MM.1S (cell line): ENCODE measurements around the gene EDEM3.

Experiments used
- EZH2 ChIP-seq: fragments of 300-600 bp; sonication (generic); optimal IDR thresholded peaks from 2 replicates; pipeline ENCODE3; 2017; ENCODE audit warnings: low read depth, mild to moderate bottlenecking, antibody characterized with exemption, low read length, mixed read lengths
- TF ChIP-seq, protein P1 (sequence below): fragments of 300-600 bp; sonication (generic); IDR thresholded peaks from 2 replicates; pipeline ENCODE4 v1.5.1; 2016; ENCODE audit warnings: antibody characterized with exemption, low read length, mixed read lengths

DNA sequence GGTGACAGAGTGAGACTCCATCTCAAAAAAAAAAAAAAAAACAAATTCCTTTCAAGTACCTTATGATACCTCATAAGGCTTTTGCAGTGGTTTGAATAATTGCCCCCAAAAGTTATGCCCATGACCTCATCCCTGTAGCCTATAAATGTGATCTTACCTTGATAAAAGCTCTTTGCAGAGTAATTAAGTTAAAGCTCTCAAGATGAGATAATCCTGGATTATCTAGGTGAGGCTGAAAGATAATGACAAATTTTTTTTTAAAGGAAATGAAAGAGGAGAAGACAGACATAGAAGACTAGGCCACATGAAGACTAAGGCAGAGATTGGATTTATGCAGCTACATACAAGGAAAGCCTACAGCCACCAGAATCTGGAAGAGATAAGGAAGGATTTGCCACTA is 20.7 kb upstream of the EDEM3 start:
- TF ChIP-seq, protein P1, sequence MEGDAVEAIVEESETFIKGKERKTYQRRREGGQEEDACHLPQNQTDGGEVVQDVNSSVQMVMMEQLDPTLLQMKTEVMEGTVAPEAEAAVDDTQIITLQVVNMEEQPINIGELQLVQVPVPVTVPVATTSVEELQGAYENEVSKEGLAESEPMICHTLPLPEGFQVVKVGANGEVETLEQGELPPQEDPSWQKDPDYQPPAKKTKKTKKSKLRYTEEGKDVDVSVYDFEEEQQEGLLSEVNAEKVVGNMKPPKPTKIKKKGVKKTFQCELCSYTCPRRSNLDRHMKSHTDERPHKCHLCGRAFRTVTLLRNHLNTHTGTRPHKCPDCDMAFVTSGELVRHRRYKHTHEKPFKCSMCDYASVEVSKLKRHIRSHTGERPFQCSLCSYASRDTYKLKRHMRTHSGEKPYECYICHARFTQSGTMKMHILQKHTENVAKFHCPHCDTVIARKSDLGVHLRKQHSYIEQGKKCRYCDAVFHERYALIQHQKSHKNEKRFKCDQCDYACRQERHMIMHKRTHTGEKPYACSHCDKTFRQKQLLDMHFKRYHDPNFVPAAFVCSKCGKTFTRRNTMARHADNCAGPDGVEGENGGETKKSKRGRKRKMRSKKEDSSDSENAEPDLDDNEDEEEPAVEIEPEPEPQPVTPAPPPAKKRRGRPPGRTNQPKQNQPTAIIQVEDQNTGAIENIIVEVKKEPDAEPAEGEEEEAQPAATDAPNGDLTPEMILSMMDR, result no peak
- TF ChIP-seq EZH2, result no peak
